HG02840 (cell line): ENCODE data around the gene PRPSAP2.

Experiments used
- ATAC-seq: cut with Tn5 transposase; IDR thresholded peaks from one replicate; pipeline ENCODE4 v1.9.1; 2021; ENCODE audit warnings: mild to moderate bottlenecking, moderate library complexity, moderate number of reproducible peaks; ENCODE audit not compliant: unreplicated experiment, low FRiP score

PRPSAP2 gene

DNA sequence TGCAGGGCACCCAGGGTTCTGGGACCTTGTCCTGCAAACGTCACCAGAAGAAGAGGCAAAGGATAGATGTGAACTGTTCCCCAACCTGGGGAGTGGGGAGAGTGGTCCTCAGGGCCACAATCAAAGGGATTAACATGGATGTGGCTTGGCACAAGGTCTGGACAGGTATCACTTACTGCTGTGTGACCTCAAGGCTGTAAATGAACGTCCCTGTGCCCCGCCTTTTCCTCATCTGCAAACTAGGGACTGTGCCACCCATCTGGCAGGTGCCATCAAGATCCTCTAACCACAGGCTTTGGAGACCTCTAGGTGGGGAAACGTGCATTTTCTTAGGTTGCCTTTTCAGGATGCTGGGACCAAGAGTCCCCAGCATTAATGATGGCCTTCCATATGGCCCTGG, 119.1 kb downstream of the PRPSAP2 start:
- ATAC-seq: no peak

GRCh38 chr17:18977646-18978045, 119.7 kb downstream of the PRPSAP2 start:
- no peak for ATAC-seq

DNA sequence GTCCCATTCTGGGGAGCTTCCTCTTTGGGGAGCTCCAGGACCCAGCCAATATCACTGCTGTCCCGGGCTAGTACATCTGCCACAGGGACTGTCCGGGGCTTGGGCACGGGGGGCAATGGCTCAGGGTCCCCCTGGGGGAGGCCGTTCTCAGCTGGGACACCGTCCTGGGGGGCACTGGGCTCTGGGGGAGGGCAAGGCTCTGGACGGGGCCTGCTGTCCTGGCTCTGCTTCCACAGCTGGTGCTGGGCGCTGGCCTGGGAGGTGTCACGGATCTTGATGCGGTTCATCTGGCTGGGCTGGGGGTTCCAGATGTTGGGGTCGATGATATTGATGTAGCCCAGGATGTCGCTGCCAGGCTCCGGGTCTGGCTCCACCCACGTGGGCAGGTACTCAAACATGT, 120.1 kb downstream of the PRPSAP2 start:
- no peak for ATAC-seq

GRCh38 chr17:18978655-18979054, 120.7 kb downstream of the PRPSAP2 start:
- no peak for ATAC-seq
